GM18519 (cell line): ENCODE results near the gene KCTD10.

Experiments used
- ATAC-seq: cut with Tn5 transposase; IDR thresholded peaks from one replicate; pipeline ENCODE4 v1.9.1; 2021; ENCODE audit warnings: mild to moderate bottlenecking, moderate library complexity; ENCODE audit not compliant: unreplicated experiment, low FRiP score

The KCTD10 gene

GRCh38 chr12:109495012-109495411 is 17.9 kb upstream of the KCTD10 start:
- ATAC-seq, result no peak

DNA sequence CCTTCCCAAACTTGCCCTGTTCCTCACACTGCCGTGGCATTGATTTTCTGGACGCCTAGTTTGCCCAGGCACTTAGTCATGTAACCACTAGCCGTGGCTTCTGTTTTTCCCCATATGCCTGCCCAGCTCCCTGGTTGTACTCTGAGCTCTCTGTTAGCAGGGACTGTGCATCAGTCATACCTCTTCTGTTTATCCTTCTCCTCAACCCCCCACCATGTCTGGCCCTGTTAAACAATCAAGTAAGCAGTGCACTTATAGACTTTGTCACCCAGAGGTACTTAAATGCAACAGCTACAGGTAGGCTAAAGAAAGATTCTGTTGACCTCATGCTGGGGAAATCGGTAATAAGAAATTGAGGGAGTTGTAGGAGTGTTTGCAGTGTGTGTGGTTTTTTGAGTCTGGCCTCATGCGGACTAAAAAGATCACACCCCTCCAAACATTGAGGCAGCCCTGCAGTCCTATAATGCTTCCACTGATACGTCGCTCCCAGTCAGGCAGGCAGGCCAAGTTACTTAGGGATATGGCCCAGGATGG is 17.3 kb upstream of the KCTD10 start:
- no peak for ATAC-seq

- no peak for ATAC-seq
Observed at GRCh38 chr12:109493938-109494337, 16.8 kb upstream of the KCTD10 start.

DNA sequence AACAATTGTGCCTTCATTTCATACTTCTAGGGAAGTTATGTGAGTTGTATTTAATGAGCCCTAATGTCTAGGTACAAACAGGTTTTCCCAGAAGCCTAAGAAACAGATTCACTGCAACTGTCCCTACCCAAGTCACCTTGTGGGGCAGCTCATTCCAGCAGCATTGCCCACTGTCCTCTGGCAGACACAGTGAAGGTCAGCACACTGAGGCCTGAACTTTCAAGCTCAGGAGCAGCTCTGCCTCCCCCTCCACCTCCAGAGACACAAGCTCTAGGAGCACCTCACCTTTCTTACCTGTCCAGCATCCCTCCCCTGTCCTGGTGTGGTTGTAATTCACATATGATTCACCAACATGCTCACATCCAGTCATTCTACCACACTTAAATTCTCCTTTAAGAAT is 16.0 kb upstream of the KCTD10 start:
- ATAC-seq, result no peak

DNA sequence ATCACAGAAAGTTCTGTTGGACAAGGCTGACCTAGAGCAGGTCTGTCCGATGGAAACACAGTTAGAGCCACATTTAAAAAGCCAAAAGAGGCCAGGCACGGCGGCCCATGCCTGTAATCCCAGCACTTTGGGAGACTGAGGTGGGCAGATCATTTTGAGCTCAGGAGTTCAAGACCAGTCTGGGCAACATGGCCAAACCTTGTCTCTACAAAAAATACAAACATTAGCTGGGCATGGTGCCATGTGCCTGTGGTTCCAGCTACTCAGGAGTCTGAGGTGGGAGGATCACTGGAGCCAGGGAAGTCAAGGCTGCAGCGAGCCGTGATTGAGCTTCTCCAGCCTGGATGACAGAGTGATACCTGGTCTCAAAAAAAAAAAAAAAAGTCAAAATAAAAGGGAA is 15.3 kb upstream of the KCTD10 start:
- ATAC-seq, result no peak

GRCh38 chr12:109491671-109492070 is 14.6 kb upstream of the KCTD10 start:
- no peak for ATAC-seq

DNA sequence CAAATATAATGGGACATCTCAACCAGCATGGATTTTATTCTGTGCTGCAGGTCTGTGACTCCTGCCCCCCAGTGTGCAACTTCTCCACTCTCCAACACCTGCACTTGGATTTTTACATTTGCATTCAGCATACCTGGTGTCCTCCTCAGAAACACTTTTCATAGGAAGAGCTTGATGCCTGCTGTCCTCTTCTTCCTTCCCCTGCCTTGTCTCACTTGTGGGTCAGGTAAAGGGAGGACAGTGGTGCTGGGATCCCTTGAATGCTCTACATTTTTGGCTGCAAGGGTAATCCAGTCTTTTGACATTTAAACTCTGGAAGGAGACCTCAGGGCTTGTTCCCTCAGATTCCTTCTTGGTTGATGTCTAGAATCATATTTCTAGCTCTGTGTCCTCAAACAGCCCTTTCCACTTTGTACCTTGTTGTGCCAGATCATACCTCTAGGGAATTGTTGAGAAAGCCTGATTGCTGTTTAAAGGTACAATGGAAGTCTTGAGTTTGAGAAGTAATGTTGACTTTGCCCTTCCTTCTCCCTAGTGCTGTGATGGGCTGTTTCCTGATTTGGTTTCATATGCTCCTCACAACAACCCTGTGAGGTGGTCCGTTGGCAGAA is 13.0 kb upstream of the KCTD10 start:
- ATAC-seq, result no peak

- ATAC-seq, result no peak
Observed at GRCh38 chr12:109489016-109489954, 12.2 kb upstream of the KCTD10 start.

DNA sequence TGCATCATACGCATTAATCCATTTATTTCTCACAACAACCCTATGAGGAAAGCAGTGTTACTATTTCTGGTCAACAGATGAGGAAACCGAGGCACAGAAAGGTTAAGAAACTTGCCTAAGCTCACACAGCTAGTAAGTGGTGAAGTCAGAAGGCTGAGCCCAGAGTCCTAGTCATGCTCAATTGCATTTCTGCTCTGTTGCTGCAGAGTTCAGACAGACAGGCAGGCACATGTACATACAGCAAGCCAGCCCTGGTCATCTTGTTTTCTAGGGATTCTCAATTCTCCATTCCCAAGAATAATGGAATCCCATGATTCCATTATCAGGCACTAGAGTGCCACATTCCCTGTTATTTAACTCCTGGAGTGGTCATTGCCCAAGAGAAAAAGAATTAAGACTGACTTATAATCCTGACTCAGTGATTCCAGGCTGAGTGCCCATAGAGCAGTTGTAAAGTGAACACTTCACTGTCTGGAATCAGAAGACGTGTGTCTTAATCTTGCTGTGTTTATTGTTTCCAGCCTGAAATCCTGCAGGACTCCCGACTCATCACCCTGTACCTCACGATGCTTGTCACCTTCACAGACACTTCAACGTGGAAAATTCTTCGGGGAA is 11.1 kb upstream of the KCTD10 start:
- ATAC-seq, result no peak

GRCh38 chr12:109487181-109488050 is 10.3 kb upstream of the KCTD10 start:
- ATAC-seq, result no peak

- no peak for ATAC-seq
Observed at GRCh38 chr12:109485201-109485600, 8.1 kb upstream of the KCTD10 start.

- ATAC-seq, result no peak
Observed at GRCh38 chr12:109483346-109483745, 6.2 kb upstream of the KCTD10 start.

- no peak for ATAC-seq
Observed at GRCh38 chr12:109482894-109483293, 5.8 kb upstream of the KCTD10 start.

DNA sequence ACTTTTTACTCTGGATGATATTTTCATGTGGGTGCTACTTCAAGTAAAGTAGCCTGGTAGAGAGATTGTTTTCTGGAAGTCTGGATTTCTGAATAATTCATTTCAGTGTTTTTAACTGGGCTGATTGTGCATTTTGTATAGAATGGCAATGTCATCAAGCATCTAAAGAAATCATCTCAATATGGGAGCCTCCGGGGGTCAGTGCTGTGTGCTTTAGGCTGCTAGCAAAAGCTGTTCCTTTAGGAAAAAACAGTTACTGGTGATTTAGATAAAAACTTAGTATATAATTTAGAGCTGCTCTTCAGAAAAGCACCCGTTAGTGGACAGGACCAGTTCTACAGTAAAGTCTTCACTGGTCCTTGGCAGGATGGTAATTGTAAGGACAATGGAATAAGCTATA is 5.4 kb upstream of the KCTD10 start:
- ATAC-seq, result no peak

- no peak for ATAC-seq
Observed at GRCh38 chr12:109481863-109482262, 4.8 kb upstream of the KCTD10 start.

DNA sequence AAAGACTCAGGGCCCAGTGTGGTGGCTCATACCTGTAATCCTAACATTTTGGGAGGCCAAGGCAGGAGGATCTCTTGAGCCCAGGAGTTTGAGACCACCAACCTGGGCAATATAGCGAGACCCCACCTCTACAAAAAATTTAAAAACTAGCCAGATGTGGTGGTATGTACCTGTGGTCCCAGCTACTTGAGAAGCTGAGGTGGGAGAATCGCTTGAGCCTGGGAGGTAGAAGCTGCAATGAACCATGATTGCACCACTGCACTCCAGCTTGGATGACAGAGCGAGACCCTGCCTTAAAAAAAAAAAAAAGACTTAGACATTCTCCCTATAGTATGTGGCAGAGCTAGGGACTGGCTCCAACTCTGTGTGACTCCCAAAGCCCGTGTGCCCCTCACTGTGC is 3.3 kb upstream of the KCTD10 start:
- ATAC-seq, result no peak

GRCh38 chr12:109479761-109480160 is 2.7 kb upstream of the KCTD10 start:
- ATAC-seq, result no peak

GRCh38 chr12:109477963-109478315 is 839 bp upstream of the KCTD10 start:
- no peak for ATAC-seq

DNA sequence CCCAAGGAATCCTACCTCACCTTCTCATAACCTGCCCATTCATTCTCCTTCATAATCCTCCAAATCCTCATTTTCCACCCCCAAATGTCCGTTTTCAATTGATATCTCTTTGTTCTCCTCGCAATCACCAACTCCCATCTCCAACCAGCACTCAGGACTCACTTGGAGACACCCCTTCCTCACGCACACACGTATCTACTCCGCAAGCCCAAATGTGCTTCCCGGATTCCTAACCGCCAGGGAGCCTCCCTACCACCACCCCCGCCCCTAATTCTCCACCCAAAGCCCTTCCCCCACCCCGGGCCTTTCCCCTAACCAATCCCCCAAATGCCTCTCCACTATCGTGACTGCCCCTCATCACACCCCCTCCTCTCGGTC is 304 bp downstream of the KCTD10 start:
- ATAC-seq, result no peak

DNA sequence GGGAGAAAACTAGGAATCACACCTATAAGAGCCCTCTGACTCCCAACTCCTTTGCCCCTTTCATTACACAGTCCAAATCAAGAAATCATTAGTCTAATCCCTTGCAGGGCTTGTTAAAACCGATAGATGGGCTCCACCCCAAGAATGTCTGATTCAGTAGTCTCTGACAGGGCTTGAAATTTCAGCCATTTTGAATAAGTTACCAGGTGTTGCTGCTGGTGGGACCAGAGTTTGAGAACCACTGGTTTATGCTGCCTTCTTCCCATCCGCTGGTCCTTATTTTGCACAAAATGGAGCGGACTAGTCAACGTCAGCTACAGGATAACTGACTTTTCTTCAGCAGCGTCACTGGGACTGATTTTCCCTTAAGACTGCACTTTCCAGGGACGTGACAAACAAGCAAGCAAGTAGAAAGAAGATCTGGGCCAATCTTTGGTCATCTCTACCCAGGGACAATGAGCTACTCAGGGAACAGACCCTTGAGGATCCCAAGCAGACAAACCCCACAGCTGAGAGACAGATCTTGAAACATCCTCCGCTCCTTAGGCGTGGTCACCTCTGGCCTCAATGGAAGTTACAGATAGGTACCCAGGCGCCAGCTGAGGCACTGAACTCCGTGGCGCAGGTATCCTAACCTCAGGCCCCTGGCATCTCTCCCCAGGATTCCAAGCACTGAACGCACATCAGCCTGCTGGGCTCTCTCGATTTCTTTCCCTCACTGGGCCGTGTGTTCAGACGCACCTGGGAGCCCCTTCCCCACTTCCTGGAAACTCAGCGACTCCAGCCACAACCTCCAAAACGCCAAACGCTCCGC is 900 bp downstream of the KCTD10 start:
- no peak for ATAC-seq
